ENCODE results near the gene FGD4.

DNA sequence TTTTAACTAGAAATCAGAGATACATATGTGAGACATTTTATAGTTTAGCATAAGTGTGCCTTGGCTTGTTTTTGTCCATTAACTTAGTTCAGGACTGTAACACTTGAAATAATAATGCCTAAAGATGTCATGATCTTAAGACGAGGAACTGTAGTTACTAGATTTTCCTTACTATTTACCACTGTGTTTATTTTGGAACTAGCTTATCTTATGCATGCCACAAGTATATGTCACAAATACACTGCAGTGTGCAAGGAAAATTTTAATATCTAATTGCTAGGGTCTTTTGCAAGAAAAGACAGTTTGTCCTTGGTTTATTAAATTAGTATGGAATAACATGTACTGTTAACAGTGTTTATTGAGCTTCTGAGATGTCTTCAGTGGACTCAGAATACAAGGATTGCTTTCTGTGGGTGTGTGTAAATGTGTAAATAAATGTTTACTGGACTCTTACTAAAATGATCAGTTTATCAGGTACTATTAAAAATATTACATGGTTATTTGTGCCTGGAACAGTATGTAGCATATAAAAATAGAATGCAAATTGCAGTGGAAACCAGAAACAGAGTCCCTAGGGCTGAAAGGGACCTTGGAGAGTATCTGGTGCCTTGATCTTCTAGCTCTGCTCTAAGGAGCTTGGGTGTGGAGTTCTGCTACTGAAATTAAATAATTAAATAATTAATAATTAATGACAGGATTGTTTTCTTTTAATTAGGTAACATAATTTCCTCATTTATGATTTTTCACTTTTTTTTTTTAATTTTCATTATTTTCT is 58.1 kb downstream of the FGD4 start:
- TF ChIP-seq, protein P1, sequence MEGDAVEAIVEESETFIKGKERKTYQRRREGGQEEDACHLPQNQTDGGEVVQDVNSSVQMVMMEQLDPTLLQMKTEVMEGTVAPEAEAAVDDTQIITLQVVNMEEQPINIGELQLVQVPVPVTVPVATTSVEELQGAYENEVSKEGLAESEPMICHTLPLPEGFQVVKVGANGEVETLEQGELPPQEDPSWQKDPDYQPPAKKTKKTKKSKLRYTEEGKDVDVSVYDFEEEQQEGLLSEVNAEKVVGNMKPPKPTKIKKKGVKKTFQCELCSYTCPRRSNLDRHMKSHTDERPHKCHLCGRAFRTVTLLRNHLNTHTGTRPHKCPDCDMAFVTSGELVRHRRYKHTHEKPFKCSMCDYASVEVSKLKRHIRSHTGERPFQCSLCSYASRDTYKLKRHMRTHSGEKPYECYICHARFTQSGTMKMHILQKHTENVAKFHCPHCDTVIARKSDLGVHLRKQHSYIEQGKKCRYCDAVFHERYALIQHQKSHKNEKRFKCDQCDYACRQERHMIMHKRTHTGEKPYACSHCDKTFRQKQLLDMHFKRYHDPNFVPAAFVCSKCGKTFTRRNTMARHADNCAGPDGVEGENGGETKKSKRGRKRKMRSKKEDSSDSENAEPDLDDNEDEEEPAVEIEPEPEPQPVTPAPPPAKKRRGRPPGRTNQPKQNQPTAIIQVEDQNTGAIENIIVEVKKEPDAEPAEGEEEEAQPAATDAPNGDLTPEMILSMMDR (IDR thresholded peaks at IDR 0.05): no peak
- no peak for TF ChIP-seq POLR2A (IDR thresholded peaks at IDR 0.05)

Data from body of pancreas (tissue), 4 donors.